GM18502 (cell line): Measurements from ENCODE around the gene AMDHD2.
"Not testable (repeated sequence)": the region's sequence is repeated elsewhere in the genome, so short reads cannot be mapped to it uniquely, and the experiment has no call there.

Experiments
- ATAC-seq: cut with Tn5 transposase; IDR thresholded peaks from one replicate; pipeline ENCODE4 v1.9.1; 2021; ENCODE audit warnings: mild to moderate bottlenecking; ENCODE audit not compliant: unreplicated experiment, poor library complexity

Gene AMDHD2

DNA sequence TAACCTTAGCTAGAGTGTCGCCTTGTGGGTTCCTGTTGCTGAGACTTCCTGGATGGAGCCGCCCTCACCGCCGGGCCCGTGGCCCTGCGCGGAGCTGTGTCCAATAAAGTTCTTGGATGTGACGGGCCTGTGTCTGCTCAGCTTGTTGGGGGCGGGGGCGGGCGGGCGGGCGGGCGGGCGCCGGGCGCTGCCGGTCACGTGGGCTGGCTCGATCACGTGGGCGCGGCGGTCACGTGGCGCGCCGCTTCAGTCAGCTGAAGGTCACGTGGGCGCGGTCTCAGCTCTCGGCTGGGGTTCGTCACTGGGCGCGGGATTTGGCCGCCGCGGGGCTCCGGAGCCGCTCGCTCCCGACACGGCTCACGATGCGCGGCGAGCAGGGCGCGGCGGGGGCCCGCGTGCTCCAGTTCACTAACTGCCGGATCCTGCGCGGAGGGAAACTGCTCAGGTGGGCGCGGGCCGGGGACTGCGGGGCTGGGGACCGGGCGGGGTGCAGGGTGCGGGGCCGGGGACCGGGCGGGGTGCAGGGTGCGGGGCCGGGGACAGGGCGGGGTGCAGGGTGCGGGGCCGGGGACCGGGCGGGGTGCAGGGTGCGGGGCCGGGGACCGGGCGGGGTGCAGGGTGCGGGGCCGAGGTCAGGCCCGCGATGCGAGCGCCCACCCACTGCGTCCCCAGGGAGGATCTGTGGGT is at the start of gene AMDHD2:
Gene AMDHD2, plus strand, starts transcription at position 275 of the 687 bp plus-strand sequence. Its CDS starts 88 bp downstream, at position 363.
- ATAC-seq, result peak; percentile 49

DNA sequence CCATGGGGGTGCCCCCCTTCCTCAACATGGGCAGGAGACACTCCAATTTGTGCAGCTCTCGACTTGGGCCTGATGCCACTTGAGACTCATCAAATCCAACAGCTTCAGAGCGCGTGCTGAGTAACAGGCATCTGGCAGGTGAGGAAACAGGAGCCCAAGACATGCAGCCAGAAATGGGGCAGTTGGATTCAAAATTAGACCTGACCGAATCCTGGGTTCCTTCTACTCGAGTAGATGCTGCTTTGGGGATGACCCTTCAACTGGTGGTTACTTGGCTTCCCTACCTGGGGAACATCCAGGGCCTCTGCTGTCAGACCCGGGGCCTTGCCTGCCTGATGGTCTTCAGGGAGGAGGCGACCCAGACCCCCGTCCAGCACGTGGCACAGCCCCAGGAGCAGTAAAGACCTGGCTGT is 49.6 kb upstream of the AMDHD2 start:
- ATAC-seq, result no peak

- ATAC-seq, result no peak
Observed at GRCh38 chr16:2471016-2471652, 49.0 kb upstream of the AMDHD2 start, which contains the start of gene NTN3. Gene NTN3 (plus strand): TSS chr16:2471297. CDS start chr16:2471702, 405 bp downstream.

DNA sequence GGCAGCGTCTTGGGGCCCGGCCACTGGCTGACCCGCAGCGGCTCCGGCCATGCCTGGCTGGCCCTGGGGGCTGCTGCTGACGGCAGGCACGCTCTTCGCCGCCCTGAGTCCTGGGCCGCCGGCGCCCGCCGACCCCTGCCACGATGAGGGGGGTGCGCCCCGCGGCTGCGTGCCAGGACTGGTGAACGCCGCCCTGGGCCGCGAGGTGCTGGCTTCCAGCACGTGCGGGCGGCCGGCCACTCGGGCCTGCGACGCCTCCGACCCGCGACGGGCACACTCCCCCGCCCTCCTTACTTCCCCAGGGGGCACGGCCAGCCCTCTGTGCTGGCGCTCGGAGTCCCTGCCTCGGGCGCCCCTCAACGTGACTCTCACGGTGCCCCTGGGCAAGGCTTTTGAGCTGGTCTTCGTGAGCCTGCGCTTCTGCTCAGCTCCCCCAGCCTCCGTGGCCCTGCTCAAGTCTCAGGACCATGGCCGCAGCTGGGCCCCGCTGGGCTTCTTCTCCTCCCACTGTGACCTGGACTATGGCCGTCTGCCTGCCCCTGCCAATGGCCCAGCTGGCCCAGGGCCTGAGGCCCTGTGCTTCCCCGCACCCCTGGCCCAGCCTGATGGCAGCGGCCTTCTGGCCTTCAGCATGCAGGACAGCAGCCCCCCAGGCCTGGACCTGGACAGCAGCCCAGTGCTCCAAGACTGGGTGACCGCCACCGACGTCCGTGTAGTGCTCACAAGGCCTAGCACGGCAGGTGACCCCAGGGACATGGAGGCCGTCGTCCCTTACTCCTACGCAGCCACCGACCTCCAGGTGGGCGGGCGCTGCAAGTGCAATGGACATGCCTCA is 48.3 kb upstream of the AMDHD2 start:
- no peak for ATAC-seq

DNA sequence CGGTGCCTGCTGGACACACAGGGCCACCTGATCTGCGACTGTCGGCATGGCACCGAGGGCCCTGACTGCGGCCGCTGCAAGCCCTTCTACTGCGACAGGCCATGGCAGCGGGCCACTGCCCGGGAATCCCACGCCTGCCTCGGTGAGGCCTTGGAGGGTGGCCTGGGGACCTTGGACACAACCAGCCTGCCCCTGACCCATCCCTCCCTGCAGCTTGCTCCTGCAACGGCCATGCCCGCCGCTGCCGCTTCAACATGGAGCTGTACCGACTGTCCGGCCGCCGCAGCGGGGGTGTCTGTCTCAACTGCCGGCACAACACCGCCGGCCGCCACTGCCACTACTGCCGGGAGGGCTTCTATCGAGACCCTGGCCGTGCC is 47.7 kb upstream of the AMDHD2 start:
- ATAC-seq, result no peak

DNA sequence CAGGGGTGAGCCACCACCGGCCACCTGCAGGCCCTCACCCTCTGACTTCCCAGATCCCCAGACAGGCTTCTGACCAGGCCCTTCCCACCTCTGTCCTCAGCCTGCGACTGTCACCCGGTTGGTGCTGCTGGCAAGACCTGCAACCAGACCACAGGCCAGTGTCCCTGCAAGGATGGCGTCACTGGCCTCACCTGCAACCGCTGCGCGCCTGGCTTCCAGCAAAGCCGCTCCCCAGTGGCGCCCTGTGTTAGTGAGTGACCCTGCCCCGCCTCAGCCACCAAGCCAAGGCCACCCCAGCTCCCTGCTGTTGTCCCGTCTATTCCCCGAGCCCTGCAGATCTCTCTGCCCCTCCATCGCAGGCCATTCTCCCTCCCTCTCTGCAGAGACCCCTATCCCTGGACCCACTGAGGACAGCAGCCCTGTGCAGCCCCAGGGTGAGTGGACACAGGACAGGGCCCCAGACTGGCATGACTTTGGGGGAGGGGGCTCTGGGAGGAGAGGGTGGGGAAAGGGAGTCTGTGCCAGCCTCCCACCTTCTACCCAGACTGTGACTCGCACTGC is 47.2 kb upstream of the AMDHD2 start:
- no peak for ATAC-seq

DNA sequence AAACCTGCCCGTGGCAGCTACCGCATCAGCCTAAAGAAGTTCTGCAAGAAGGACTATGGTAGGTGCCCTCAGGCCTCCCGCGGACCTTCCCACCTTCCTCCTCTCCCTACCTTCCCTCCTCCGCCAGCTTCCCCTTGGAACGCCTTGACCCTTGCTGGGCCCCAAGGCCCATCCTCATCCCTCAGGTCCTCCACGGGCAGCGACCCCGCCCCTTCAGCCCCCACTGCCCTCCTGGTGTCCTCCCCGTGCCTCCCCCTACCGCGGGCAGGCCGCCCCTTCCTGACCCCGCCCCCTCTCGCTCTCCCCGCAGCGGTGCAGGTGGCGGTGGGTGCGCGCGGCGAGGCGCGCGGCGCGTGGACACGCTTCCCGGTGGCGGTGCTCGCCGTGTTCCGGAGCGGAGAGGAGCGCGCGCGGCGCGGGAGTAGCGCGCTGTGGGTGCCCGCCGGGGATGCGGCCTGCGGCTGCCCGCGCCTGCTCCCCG is 46.7 kb upstream of the AMDHD2 start:
- ATAC-seq, result no peak

DNA sequence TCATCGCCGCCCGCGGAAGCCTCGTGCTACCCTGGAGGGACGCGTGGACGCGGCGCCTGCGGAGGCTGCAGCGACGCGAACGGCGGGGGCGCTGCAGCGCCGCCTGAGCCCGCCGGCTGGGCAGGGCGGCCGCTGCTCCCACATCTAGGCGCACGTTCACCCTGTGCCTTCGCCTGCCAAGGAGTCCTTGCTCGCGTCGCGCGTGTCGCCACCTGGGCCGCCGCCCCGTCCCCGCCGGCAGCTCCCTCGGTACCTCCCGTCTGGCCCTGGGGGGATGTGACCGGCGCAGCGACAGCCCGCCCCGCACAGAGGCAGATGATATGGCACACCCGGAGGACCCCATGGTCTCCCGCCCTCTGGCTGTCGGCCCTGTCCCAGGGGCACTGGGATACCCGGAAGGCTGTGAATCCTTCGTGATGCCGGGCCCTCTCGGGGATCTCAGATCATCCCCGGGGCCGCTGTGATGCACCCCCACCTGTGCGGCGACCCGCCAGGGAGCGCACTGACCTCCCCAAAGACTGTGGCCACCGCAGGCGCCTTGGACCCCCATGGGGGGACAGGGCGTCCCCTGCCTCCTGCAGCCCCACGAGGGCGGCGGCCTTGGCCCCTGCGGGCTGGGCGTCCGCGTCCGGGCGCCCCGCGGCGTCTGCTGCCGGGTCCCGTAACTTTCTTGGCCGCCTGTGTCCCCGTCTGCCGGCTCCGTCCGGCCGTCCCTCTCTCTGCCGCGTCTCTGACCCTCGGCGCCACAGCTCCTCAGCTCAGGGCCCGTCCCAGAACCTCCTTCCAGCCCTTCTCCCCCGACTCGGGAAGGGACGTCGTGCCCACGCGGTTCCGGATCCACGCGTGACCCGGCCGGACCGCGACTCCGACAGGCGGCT is 45.9 kb upstream of the AMDHD2 start:
- peak; percentile 33 for ATAC-seq

DNA sequence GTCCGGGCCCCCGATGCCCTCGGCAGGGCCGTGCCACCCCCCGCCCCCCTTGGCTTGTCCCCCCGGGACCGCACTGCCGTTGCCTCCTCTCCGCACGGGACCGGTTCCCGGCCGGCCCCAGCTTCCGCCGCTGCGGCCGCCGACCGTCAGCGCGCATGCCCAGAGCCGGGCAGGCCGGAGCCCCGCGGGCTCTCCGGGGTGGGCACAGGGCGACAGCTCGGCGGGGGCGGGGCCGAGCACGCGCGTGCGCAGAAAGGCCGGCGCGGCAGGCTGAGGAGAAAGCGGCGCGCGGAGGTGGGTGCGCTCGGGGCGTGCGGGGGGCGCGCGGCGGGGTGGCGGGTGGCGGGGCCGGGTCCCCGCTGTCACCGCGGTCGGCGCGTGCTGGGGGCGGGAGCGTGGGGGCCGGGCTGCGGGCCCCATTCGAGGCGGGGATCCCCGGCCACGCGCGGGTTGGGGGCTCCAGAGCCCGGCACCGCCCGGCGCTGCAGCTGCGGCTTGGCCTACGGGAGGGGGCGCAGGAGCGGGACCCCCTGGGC is 45.2 kb upstream of the AMDHD2 start, which contains the start of gene TBC1D24:
Gene TBC1D24, plus strand, starts transcription at position 251 of the 536 bp plus-strand sequence. CDS start 21,022 bp downstream, outside the sequence.
- ATAC-seq, result peak; percentile 55

- peak; percentile 23 for ATAC-seq
Observed at GRCh38 chr16:2475413-2476344, 44.5 kb upstream of the AMDHD2 start.

- no peak for ATAC-seq
Observed at GRCh38 chr16:2476345-2476720, 43.8 kb upstream of the AMDHD2 start.

DNA sequence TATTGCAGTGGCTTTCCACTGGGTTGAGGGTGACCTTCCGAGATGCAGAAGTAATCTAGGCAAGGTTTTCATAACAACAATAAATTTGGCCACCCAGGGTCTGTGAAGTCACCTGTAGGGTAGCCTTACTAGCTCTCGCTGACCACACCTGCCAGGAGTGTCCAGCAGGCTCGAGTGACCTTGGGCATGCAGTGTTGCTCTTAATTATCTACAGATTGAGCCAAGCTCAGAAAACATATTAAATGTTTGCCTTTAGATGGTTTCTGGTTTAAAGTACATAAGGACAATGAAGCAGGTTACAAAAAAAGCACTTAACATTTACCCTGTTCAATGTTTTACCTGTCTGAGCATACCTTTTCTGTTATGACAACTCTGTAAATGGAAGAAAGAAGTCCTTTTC is 43.4 kb upstream of the AMDHD2 start:
- no peak for ATAC-seq

- ATAC-seq, result no peak
Observed at GRCh38 chr16:2477327-2477726, 42.8 kb upstream of the AMDHD2 start.

DNA sequence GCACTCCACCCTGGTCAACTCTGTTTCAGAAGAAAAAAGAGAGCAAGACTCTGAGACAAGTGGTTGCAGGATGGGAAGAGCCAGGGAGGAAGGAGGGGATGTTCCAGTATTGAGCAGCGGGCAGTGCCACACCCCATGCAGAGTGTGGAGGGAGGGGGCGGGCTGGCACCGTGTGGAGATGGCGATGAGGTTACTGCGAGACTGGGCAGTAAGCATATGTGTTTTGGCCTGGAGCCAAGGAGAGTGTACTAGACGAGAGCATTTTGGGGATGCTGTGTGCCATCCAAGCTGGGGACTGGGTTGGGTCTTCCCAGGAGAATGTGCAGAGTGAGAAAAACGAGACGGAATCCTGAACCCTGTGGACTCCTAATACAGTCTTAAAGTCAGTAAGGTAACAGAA is 41.9 kb upstream of the AMDHD2 start:
- no peak for ATAC-seq

- ATAC-seq, result not testable (repeated sequence)
Observed at GRCh38 chr16:2479996-2480395, 40.2 kb upstream of the AMDHD2 start.

- no peak for ATAC-seq
Observed at GRCh38 chr16:2480948-2481347, 39.2 kb upstream of the AMDHD2 start.

GRCh38 chr16:2481676-2482075 is 38.5 kb upstream of the AMDHD2 start:
- no peak for ATAC-seq

- ATAC-seq, result no peak
Observed at GRCh38 chr16:2482249-2482648, 37.9 kb upstream of the AMDHD2 start.
